ENCODE data around the gene POLD2. TPM values are rescaled to one million over a fixed set of nuclear protein-coding genes. Genes with fewer than 3 reads are reported as not detected.
"Not testable (repeated sequence)": the region's sequence is repeated elsewhere in the genome, so short reads cannot be mapped to it uniquely, and the experiment has no call there.

Gene POLD2
- polyA plus RNA-seq = 100 to 1,000 TPM in 1 of 3 donors, 10 to 100 TPM in 2; 51.4 to 116 (median 96.0) TPM

- H3K27ac ChIP-seq (ENCODE audit: low read depth, low read length) = no peak within 1 kb of the TSS
- 0 to 1% (median 0%) methylated on average over 85 to 86 of the region's 86 CpGs for WGBS, 3 donors
Observed at GRCh38 chr7:44123190-44124003, at the start of gene POLD2. Gene POLD2, minus strand, starts transcription at chr7:44123548. Its CDS starts 1,495 bp downstream, at chr7:44122053.

DNA sequence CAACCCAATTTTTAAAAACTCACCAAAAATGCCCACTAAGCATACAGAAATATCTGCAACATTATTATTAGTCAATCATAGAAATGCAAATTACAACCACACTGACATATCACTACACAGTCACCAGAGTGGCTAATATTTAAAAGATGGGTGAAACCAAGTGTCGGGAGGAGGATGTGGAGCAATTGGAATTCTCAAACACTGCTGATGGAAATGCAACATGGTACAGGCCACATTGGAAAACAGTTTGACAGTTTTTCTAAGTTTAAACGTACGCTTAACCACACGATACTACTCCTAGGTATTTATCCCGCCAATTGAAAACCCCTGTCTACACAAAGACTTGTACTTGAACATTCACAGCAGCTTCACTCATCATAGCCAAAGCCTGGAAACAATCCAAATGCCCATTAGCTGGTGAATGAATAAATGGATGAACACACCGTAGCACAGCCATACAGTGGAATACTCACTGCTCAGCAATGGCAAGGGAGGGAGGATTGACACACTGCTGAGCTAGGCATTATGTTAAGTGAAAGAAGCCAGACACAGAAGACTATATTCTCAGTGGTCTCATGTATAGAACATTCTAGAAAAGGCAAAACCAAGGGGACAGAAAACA is 49.6 kb upstream of the POLD2 start:
- H3K27ac ChIP-seq (ENCODE audit: low read depth, low read length) = no peak overlapping the region
- WGBS, 3 donors = 75 to 89% (median 89%) methylated on average over 6 of the region's 6 CpGs

- no peak overlapping the region for H3K27ac ChIP-seq (ENCODE audit: low read depth, low read length)
Observed at GRCh38 chr7:44172352-44172751, 49.0 kb upstream of the POLD2 start.

GRCh38 chr7:44171901-44172300 is 48.6 kb upstream of the POLD2 start:
- WGBS, 3 donors = 95 to 96% (median 95%) methylated on average over 9 of the region's 9 CpGs
- not testable (repeated sequence) for H3K27ac ChIP-seq (ENCODE audit: low read depth, low read length)

DNA sequence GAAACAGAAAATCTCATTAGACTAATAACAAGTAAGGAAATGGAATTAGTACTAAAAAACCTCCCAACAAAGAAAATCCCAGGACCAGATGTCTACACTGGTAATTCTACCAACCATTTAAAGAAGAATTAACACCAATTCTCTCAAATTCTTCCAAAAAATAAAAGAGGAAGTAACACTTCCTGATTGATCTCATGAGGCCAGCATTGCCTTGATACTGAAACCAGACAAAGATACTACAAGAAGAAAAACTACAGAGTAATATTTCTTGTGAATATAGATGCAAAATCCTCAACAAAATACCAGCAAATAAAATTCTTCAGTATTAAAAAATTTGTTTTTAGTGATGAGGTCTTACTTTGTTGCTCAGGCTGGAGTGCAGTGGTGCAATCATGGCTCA is 44.6 kb upstream of the POLD2 start:
- H3K27ac ChIP-seq (ENCODE audit: low read depth, low read length) = no peak overlapping the region

GRCh38 chr7:44163591-44163990 is 40.2 kb upstream of the POLD2 start:
- H3K27ac ChIP-seq (ENCODE audit: low read depth, low read length) = no peak overlapping the region
- WGBS, 3 donors = 48 to 60% (median 52%) methylated on average over 1 of the region's 1 CpG

DNA sequence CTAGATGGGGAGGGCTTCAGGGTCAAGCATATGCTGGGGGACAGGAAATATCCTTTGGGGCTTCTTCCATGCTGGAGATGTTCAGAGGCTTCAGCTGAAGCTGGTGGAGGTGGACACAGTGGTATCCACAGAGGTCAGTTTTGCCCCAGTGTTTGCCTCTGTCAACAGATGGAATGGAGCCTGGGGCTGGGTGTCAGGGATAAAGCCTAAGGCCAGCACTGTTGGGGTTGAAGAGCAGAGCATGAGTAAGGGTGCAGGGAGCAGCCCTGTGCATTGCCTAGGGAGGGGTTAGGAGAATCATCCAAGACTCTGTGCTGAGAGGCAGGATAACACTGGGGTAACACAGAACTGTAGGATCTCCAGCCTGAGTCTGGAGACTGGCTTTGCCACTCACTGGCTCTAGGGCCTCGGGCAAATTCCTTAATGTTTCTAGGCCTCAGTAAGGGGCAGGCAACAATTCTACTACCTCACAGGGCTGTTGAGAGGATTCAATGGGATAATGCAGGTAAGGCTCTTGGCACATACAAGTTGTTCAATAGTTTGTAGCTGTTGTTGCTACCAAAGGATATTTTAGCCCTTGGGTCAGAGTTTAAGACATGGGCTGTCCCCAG is 39.5 kb upstream of the POLD2 start:
- no peak overlapping the region for H3K27ac ChIP-seq (ENCODE audit: low read depth, low read length)
- WGBS, 3 donors = 63 to 88% (median 85%) methylated on average over 1 of the region's 1 CpG

DNA sequence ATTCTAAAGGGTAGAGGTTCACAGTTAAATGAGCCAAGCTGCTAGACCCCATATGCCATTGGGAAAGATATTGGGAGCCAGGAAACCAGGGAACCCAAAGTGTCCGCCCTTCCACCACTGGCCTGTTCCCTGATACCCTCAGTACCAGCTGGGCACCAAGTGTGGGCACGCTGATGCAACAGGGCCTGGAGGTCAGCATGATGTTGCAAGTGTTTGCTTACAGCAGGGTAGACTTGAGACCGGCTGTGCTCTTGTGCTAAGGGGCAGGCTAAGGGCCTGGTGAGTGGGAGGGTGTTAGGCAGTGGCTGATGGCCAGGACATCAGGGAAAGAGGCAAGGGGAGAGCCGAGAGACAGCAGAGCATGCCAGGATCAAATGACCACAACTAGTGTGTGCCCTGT is 38.8 kb upstream of the POLD2 start:
- H3K27ac ChIP-seq (ENCODE audit: low read depth, low read length) = no peak overlapping the region
- WGBS, 3 donors = 74 to 87% (median 75%) methylated on average over 4 of the region's 4 CpGs

DNA sequence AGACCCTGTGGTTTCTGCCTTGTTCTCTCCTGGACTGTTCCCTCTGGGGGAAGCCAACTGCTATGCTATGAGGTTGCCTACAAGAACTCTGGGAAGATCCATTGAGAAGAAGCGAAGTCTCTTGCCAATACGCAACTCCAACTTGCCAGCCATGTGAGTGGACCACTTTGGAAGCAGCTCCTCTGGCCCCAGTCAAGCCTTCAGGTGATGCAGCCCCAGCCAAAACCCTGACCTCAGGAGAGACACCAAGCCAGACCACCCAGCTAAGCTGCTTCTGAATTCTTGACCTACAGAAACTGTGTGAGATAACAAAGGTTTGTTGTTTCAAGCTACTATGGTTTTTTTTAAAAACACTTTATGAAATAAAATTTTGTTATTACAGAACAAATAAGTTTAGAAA is 38.0 kb upstream of the POLD2 start:
- WGBS, 3 donors = 96 to 100% (median 100%) methylated on average over 2 of the region's 2 CpGs
- no peak overlapping the region for H3K27ac ChIP-seq (ENCODE audit: low read depth, low read length)

- no peak overlapping the region for H3K27ac ChIP-seq (ENCODE audit: low read depth, low read length)
- WGBS, 3 donors = 87 to 88% (median 88%) methylated on average over 5 of the region's 5 CpGs
Observed at GRCh38 chr7:44159824-44160630, 36.7 kb upstream of the POLD2 start.

DNA sequence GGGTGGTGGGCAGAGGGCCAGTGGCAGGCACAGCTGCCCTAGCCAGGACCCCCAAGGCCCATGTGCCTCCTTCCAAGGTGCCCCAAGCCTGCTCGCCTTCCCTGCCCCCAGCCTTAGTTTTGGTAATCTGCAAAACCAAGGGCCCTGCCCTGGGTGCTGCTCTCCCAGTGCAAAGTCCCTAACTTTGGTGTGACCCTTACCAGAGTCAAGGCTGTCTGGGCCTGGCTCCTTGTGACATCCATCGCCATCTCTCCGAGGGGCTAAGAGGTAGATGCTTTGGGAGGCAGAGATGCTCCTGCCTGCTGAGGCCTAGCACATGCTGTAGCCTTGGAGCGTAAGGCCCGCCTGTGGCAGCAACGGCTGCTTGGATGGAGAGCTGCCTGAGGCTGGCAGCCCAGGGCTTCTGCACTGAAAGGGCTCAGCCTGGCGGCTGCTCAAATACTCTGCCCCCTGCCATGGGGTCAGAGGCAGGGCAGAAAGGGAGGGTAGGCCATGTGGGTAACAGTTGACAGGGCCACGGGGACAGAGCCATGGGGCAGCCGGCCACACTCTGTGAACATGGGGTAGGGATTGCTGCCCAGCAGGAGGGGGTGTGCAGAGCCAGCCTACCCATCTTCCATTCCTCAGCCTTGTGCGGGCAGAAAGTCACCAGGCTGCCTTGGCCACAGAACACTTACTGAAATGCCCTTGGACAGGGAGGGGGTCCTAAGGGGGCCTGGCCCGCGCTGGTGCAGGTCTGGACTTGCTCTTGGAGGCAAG is 35.7 kb upstream of the POLD2 start:
- H3K27ac ChIP-seq (ENCODE audit: low read depth, low read length) = no peak overlapping the region
- WGBS, 3 donors = 87 to 89% (median 88%) methylated on average over 12 of the region's 12 CpGs

- no peak overlapping the region for H3K27ac ChIP-seq (ENCODE audit: low read depth, low read length)
- WGBS, 3 donors = 80 to 83% (median 80%) methylated on average over 10 of the region's 10 CpGs
Observed at GRCh38 chr7:44158096-44158872, 34.9 kb upstream of the POLD2 start.

DNA sequence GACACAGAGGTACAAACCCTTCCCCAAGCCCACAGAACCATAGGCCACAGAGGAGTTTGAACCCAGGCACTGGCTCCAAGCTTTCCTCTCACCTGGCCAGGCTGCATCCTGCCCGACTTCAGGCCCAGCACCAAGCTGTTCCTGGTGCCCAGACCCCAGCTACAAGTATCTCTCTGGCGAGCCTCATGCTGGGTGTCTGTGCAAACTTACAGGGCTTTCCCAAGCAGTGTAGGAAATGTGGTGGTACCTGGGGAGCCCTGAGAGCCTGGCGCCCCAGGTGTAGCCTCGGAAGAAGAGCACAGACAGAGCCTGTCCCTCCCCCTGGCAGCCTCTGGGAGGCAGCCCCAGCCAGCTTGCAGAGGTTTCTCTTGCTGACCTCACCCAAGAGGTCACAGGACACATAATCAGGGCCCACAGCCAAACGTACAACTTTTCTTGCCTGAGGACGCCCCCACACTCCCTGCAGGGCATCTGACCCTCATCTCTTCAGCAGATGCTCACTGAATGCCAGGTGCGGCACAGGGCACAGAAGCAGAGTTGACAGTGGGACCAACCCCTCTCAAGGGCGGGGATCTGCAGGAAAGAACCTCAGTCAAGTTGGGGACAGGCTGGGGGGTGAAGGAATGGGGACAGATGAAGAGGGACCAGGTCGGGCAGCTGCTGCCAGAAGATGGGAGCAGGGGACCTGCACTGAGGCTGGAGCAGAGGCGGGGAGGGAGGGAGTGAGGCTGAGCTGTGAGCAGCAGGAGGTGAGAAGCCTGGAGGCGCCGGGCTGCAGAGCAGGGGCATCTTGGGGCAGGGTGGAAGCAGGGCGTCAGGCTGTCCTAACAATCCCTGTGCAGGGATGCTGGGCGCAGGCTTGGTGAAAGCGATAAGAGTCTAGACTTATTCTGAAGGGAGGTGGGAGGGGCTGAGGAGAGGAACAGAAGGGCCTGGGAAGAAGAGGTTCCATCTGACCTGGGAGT is 34.0 kb upstream of the POLD2 start:
- no peak overlapping the region for H3K27ac ChIP-seq (ENCODE audit: low read depth, low read length)
- 83 to 85% (median 83%) methylated on average over 15 of the region's 15 CpGs for WGBS, 3 donors

GRCh38 chr7:44156453-44157010 is 33.2 kb upstream of the POLD2 start:
- H3K27ac ChIP-seq (ENCODE audit: low read depth, low read length) = no peak overlapping the region
- WGBS, 3 donors = 75 to 91% (median 83%) methylated on average over 4 of the region's 4 CpGs

GRCh38 chr7:44155191-44156185 is 32.1 kb upstream of the POLD2 start:
- no peak overlapping the region for H3K27ac ChIP-seq (ENCODE audit: low read depth, low read length)
- WGBS, 3 donors = 72 to 85% (median 82%) methylated on average over 8 of the region's 8 CpGs
